Peyer's patch (tissue), 4 donors: ENCODE data around the gene EHD2. TPM values are rescaled to one million over a fixed set of nuclear protein-coding genes. Genes with fewer than 3 reads are reported as not detected.

Source experiments
- DNase-seq, 3 donors: peaks; one replicate each; pipeline ENCODE4 v3.0.0-alpha.2; 2017 to 2019
- H3K27ac ChIP-seq, 4 donors: fragments of 200-600 bp; sonication (generic); one replicate each; pipeline ENCODE4 v1.5.1; 2016 to 2019
- H3K27me3 ChIP-seq, 2 donors: fragments of 200-600 bp; sonication (generic); one replicate each; pipeline ENCODE4 v1.5.1; 2019
- H3K36me3 ChIP-seq, 3 donors: fragments of 200-600 bp; sonication (generic); one replicate each; pipeline ENCODE4 v1.5.1; 2016 to 2019
- H3K4me1 ChIP-seq, 4 donors: fragments of 200-600 bp; sonication (generic); one replicate each; pipeline ENCODE4 v1.5.1; 2016 to 2019
- H3K4me3 ChIP-seq, 4 donors: fragments of 200-600 bp; sonication (generic); 1 replicate in 3 of 4; 2 replicates in 1 of 4; pipeline ENCODE4 v1.5.1; 2016 to 2019; ENCODE audit warnings: mild to moderate bottlenecking in 1 of 4
- H3K9me3 ChIP-seq, 4 donors: fragments of 200-600 bp; sonication (generic); one replicate each; pipeline ENCODE4 v1.5.1; 2016 to 2019; ENCODE audit warnings: mild to moderate bottlenecking in 1 of 4
- POLR2A ChIP-seq, 2 donors: fragments of 450-650 bp; IDR thresholded peaks; one replicate each; pipeline ENCODE4 v1.5.1; 2017; ENCODE audit warnings: antibody characterized with exemption in 2 of 2, mild to moderate bottlenecking in 2 of 2, moderate library complexity in 2 of 2
- total RNA-seq, 4 donors: library from RNA; depleted of rRNA; stranded (reverse); fragments of >200 nt; gene quantifications; one replicate each; pipeline ENCODE4 v1.1.0, GENCODE V29; 2016
- TF ChIP-seq, protein P1 (sequence below), 6 experiments: fragments of 450-650 bp in 4 of 6; fragments of 200-600 bp in 2 of 6; sonication (generic) in 1 of 6; IDR thresholded peaks; one replicate each; pipeline ENCODE4 v1.5.1; 2017 to 2019; ENCODE audit warnings: antibody characterized with exemption in 6 of 6, mild to moderate bottlenecking in 3 of 6, moderate library complexity in 1 of 6

The EHD2 gene
- total RNA-seq, 4 donors from 2014 or later = 11.2 to 117 (median 23.0) TPM

DNA sequence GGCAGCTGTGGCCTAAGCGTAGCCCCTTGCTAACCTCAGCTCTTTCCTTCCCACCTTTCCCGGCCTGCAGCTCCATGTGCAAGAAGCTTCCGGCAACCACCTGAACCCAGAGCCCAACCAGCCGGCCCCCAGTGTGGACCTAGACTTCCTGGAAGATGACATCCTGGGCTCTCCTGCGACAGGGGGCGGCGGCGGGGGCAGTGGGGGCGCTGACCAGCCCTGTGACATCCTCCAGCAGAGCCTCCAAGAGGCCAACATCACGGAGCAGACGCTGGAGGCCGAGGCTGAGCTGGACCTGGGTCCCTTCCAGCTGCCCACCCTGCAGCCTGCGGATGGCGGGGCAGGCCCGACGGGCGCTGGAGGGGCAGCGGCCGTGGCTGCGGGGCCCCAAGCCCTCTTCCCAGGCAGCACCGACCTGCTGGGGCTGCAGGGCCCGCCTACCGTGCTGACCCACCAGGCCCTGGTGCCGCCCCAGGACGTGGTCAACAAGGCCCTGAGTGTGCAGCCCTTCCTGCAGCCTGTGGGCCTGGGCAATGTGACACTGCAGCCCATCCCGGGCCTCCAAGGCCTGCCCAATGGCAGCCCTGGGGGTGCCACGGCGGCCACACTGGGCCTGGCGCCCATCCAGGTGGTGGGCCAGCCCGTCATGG is 33.8 kb upstream of the EHD2 start:
- DNase-seq = peak in 1 of 3 donors; percentile 30
- Histone ChIP-seq H3K27me3 (no peaks in the 10 kb centered on the region), H3K9me3 (no peaks in the 10 kb centered on the region), H3K27ac (no peak overlapping the region), H3K4me3 (no peak overlapping the region), H3K4me1 (no peaks in the 10 kb centered on the region), H3K36me3 (peaks cover 0 to 61% (median 0%) of the 10 kb centered on the region in 3 donors)
- TF ChIP-seq POLR2A (IDR thresholded peaks at IDR 0.05) = no peak
- TF ChIP-seq, protein P1, sequence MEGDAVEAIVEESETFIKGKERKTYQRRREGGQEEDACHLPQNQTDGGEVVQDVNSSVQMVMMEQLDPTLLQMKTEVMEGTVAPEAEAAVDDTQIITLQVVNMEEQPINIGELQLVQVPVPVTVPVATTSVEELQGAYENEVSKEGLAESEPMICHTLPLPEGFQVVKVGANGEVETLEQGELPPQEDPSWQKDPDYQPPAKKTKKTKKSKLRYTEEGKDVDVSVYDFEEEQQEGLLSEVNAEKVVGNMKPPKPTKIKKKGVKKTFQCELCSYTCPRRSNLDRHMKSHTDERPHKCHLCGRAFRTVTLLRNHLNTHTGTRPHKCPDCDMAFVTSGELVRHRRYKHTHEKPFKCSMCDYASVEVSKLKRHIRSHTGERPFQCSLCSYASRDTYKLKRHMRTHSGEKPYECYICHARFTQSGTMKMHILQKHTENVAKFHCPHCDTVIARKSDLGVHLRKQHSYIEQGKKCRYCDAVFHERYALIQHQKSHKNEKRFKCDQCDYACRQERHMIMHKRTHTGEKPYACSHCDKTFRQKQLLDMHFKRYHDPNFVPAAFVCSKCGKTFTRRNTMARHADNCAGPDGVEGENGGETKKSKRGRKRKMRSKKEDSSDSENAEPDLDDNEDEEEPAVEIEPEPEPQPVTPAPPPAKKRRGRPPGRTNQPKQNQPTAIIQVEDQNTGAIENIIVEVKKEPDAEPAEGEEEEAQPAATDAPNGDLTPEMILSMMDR (IDR thresholded peaks at IDR 0.05) = no peak

DNA sequence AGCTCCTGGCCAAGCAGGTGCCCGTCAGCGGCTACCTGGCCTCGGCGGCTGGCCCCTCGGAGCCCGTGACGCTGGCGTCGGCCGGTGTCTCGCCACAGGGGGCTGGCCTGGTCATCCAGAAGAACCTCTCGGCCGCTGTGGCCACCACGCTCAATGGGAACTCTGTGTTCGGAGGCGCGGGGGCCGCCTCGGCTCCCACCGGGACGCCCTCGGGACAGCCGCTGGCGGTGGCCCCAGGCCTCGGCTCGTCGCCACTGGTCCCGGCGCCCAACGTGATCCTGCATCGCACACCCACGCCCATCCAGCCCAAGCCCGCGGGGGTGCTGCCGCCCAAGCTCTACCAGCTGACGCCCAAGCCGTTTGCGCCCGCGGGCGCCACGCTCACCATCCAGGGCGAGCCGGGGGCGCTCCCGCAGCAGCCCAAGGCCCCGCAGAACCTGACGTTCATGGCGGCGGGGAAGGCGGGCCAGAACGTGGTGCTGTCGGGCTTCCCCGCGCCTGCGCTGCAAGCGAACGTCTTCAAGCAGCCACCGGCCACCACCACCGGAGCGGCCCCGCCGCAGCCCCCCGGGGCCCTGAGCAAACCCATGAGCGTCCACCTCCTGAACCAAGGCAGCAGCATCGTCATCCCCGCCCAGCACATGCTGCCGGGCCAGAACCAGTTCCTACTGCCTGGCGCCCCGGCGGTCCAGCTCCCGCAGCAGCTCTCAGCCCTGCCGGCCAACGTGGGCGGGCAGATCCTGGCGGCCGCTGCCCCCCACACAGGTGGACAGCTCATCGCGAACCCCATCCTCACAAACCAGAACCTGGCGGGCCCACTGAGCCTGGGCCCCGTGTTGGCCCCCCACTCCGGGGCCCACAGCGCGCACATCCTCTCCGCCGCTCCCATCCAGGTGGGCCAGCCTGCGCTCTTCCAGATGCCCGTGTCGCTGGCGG is 33.0 kb upstream of the EHD2 start:
- TF ChIP-seq POLR2A (IDR thresholded peaks at IDR 0.05) = no peak
- TF ChIP-seq, protein P1 (IDR thresholded peaks at IDR 0.05) = no peak
- H3K9me3 ChIP-seq = no peaks in the 10 kb centered on the region
- H3K36me3 ChIP-seq = peaks cover 0 to 53% (median 0%) of the 10 kb centered on the region in 3 donors
- H3K4me3 ChIP-seq = no peak overlapping the region
- no peak overlapping the region for H3K27ac ChIP-seq
- no peaks in the 10 kb centered on the region for H3K27me3 ChIP-seq
- no peaks in the 10 kb centered on the region for H3K4me1 ChIP-seq
- DNase-seq = peak in 1 of 3 donors; percentile 44

DNA sequence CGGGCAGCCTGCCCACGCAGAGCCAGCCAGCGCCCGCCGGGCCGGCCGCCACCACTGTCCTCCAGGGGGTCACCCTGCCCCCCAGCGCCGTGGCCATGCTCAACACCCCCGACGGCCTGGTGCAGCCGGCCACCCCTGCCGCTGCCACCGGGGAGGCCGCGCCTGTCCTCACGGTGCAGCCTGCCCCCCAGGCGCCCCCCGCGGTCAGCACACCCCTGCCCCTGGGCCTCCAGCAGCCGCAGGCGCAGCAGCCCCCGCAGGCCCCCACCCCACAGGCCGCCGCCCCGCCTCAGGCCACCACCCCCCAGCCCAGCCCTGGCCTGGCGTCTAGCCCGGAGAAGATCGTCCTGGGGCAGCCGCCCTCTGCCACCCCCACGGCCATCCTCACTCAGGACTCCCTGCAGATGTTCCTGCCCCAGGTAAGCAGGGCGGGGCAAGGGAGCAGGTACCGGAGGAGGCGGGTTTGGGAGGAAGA is 32.3 kb upstream of the EHD2 start:
- Histone ChIP-seq H3K27ac (no peak overlapping the region), H3K4me3 (no peak overlapping the region), H3K4me1 (no peaks in the 10 kb centered on the region), H3K36me3 (peaks cover 0 to 48% (median 0%) of the 10 kb centered on the region in 3 donors), H3K9me3 (no peaks in the 10 kb centered on the region), H3K27me3 (no peaks in the 10 kb centered on the region)
- TF ChIP-seq, protein P1 (IDR thresholded peaks at IDR 0.05) = no peak
- no peak for TF ChIP-seq POLR2A (IDR thresholded peaks at IDR 0.05)
- no peak for DNase-seq

DNA sequence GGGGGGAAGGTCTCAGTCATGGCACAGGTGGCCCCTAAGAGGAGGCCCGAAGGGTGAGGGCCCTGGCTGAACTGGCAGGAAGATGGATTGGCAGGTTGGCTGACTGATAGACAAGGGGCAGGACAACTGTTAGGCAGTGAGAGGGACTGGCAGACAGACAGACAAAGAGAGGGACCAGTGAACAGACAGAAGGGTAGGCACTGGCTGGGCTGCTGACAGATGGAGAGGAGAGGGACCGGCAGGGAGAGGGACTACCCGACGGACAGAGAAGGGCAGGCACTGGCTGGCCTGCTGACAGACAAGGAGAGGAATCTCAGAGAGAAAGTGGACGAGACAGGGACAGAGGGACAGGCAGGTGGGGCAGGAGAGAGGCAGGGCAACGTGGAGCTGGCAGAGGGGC is 31.8 kb upstream of the EHD2 start:
- H3K4me3 ChIP-seq = no peak overlapping the region
- DNase-seq = no peak
- H3K4me1 ChIP-seq = no peaks in the 10 kb centered on the region
- no peaks in the 10 kb centered on the region for H3K27me3 ChIP-seq
- H3K27ac ChIP-seq = no peak overlapping the region
- TF ChIP-seq, protein P1 (IDR thresholded peaks at IDR 0.05) = no peak
- TF ChIP-seq POLR2A (IDR thresholded peaks at IDR 0.05) = no peak
- no peaks in the 10 kb centered on the region for H3K9me3 ChIP-seq
- peaks cover 0 to 43% (median 0%) of the 10 kb centered on the region in 3 donors for H3K36me3 ChIP-seq

DNA sequence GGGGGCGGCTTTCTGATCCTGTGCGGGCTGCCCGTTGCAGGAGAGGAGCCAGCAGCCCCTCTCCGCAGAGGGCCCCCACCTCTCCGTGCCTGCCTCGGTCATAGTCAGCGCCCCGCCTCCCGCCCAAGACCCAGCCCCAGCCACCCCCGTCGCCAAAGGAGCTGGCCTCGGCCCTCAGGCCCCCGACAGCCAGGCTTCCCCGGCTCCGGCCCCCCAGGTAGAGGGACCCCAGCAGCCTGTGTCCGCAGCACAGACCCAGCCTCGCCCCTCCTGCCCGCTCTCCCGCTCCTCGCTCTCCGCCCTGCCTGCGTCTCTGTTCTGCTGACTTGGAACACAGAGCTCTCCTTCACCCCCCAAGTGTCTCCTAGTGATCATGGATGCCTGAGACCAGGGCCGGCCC is 31.3 kb upstream of the EHD2 start:
- TF ChIP-seq POLR2A (IDR thresholded peaks at IDR 0.05) = no peak
- TF ChIP-seq, protein P1 (IDR thresholded peaks at IDR 0.05) = no peak
- Histone ChIP-seq H3K27ac (no peak overlapping the region), H3K27me3 (no peaks in the 10 kb centered on the region), H3K4me1 (no peaks in the 10 kb centered on the region), H3K9me3 (no peaks in the 10 kb centered on the region), H3K36me3 (peaks cover 0 to 40% (median 0%) of the 10 kb centered on the region in 3 donors), H3K4me3 (no peak overlapping the region)
- DNase-seq = peak in 1 of 3 donors; percentile 37
